H9 (cell line): ENCODE measurements around the gene PMEPA1. TPM values are rescaled to one million over a fixed set of nuclear protein-coding genes. Genes with fewer than 3 reads are reported as not detected.

ENCODE experiments used
- DNase-seq: peaks from one replicate; pipeline ENCODE4 v3.0.0-alpha.2; 2017
- H2AFZ ChIP-seq: one replicate; pipeline ENCODE4 v1.6.1; 2013; ENCODE audit warnings: mild to moderate bottlenecking, low read length, control low read depth, moderate library complexity
- H2AK5ac ChIP-seq: 2 replicates; pipeline ENCODE4 v1.6.1; 2013; ENCODE audit warnings: low read length, control low read depth, mixed read lengths; ENCODE audit not compliant: insufficient read length
- H2BK120ac ChIP-seq: one replicate; pipeline ENCODE4 v1.6.1; 2013; ENCODE audit warnings: low read depth, mild to moderate bottlenecking, low read length, control low read depth, inconsistent platforms; ENCODE audit not compliant: poor library complexity, severe bottlenecking
- H2BK12ac ChIP-seq: 2 replicates; pipeline ENCODE4 v1.6.1; 2013; ENCODE audit warnings: low read length, control low read depth, mixed read lengths, low read depth; ENCODE audit not compliant: insufficient read length
- H2BK15ac ChIP-seq: 2 replicates; pipeline ENCODE4 v1.6.1; 2013; ENCODE audit warnings: low read depth, low read length, control low read depth
- H2BK20ac ChIP-seq: one replicate; pipeline ENCODE4 v1.6.1; 2013; ENCODE audit warnings: low read depth, mild to moderate bottlenecking, low read length, control low read depth, inconsistent platforms; ENCODE audit not compliant: poor library complexity, severe bottlenecking
- H2BK5ac ChIP-seq: 2 replicates; pipeline ENCODE4 v1.6.1; 2013; ENCODE audit warnings: low read length, control low read depth, mixed read lengths; ENCODE audit not compliant: insufficient read length
- H3K14ac ChIP-seq: 2 replicates; pipeline ENCODE4 v1.6.1; 2013; ENCODE audit warnings: low read length, control low read depth; ENCODE audit not compliant: insufficient read depth
- H3K18ac ChIP-seq: 2 replicates; pipeline ENCODE4 v1.6.1; 2013; ENCODE audit warnings: low read depth, mild to moderate bottlenecking, mixed read lengths, low read length, control low read depth; ENCODE audit not compliant: insufficient read length
- H3K23ac ChIP-seq: 2 replicates; pipeline ENCODE4 v1.6.1; 2013; ENCODE audit warnings: low read length, control low read depth, mixed read lengths, low read depth; ENCODE audit not compliant: insufficient read length
- H3K23me2 ChIP-seq: 2 replicates; pipeline ENCODE4 v1.6.1; 2013; ENCODE audit warnings: low read depth, mild to moderate bottlenecking, mixed read lengths, low read length, control low read depth; ENCODE audit not compliant: insufficient read length, poor library complexity, severe bottlenecking
- H3K27ac ChIP-seq: 2 replicates; pipeline ENCODE4 v1.5.1; 2013; ENCODE audit warnings: low read length, control low read depth, mixed read lengths, low read depth; ENCODE audit not compliant: insufficient read length
- H3K27me3 ChIP-seq: 2 replicates; pipeline ENCODE4 v1.6.1; 2013; ENCODE audit warnings: low read length, control low read depth, inconsistent platforms; ENCODE audit not compliant: insufficient read depth
- H3K4ac ChIP-seq: 2 replicates; pipeline ENCODE4 v1.6.1; 2013; ENCODE audit warnings: low read depth, mild to moderate bottlenecking, control low read depth, inconsistent platforms, low read length, moderate library complexity
- H3K4me1 ChIP-seq: 2 replicates; pipeline ENCODE4 v1.6.1; 2013; ENCODE audit warnings: low read length, control low read depth, inconsistent platforms; ENCODE audit not compliant: insufficient read depth
- H3K4me2 ChIP-seq: 2 replicates; pipeline ENCODE4 v1.6.1; 2013; ENCODE audit warnings: low read length, control low read depth, mixed read lengths; ENCODE audit not compliant: insufficient read length, insufficient read depth
- H3K56ac ChIP-seq: 2 replicates; pipeline ENCODE4 v1.6.1; 2013; ENCODE audit warnings: low read depth, mild to moderate bottlenecking, mixed read lengths, low read length, control low read depth; ENCODE audit not compliant: insufficient read length
- H3K79me1 ChIP-seq: 2 replicates; pipeline ENCODE4 v1.6.1; 2013; ENCODE audit warnings: low read depth, mild to moderate bottlenecking, moderate library complexity, low read length, control low read depth, inconsistent platforms; ENCODE audit not compliant: insufficient read depth, poor library complexity, severe bottlenecking
- H3K79me2 ChIP-seq: 2 replicates; pipeline ENCODE4 v1.6.1; 2013; ENCODE audit warnings: low read length, control low read depth, inconsistent platforms; ENCODE audit not compliant: insufficient read depth
- H3K9ac ChIP-seq: 2 replicates; pipeline ENCODE4 v1.6.1; 2013; ENCODE audit warnings: low read length, control low read depth, mixed read lengths; ENCODE audit not compliant: insufficient read length; ENCODE audit errors: extremely low read depth
- H3K9me3 ChIP-seq: one replicate; pipeline ENCODE4 v1.6.1; 2013; ENCODE audit warnings: low read depth, low read length, inconsistent platforms; ENCODE audit not compliant: control insufficient read depth
- H3T11ph ChIP-seq: one replicate; pipeline ENCODE4 v1.6.1; 2013; ENCODE audit warnings: mild to moderate bottlenecking, low read length, control low read depth, inconsistent platforms
- H4K20me1 ChIP-seq: one replicate; pipeline ENCODE4 v1.6.1; 2013; ENCODE audit not compliant: control insufficient read depth, insufficient read length, insufficient read depth
- H4K5ac ChIP-seq: 2 replicates; pipeline ENCODE4 v1.6.1; 2013; ENCODE audit warnings: low read depth, mild to moderate bottlenecking, mixed read lengths, low read length, control low read depth; ENCODE audit not compliant: insufficient read length
- H4K8ac ChIP-seq: replicated peaks from 2 replicates; pipeline ENCODE4 v1.6.1; 2013; ENCODE audit warnings: low read length, control low read depth, mixed read lengths, low read depth; ENCODE audit not compliant: insufficient read length
- H4K91ac ChIP-seq: 2 replicates; pipeline ENCODE4 v1.6.1; 2013; ENCODE audit warnings: low read depth, mild to moderate bottlenecking, moderate library complexity, mixed read lengths, low read length, control low read depth; ENCODE audit not compliant: insufficient read length
- H3K27ac Mint-ChIP-seq, 3 experiments: 2 replicates in 2 of 3; 3 replicates in 1 of 3; pipeline ENCODE4 v1.8.0; 2020 to 2021; ENCODE audit warnings: mixed read lengths in 3 of 3, mild to moderate bottlenecking in 1 of 3, moderate library complexity in 1 of 3
- H3K27me3 Mint-ChIP-seq: 2 replicates; pipeline ENCODE4 v1.8.0; 2021; ENCODE audit warnings: low read depth, mild to moderate bottlenecking, moderate library complexity, mixed read lengths
- H3K36me3 Mint-ChIP-seq, 3 experiments: 2 replicates in 2 of 3; 3 replicates in 1 of 3; pipeline ENCODE4 v1.8.0; 2020 to 2021; ENCODE audit warnings: low read depth in 3 of 3, mixed read lengths in 3 of 3; ENCODE audit not compliant: insufficient read depth in 1 of 3
- H3K4me1 Mint-ChIP-seq, 2 experiments: 2 replicates each; pipeline ENCODE4 v1.8.0; 2020; ENCODE audit warnings: mixed read lengths in 2 of 2
- H3K4me3 Mint-ChIP-seq, 2 experiments: 2 replicates in 1 of 2; 3 replicates in 1 of 2; pipeline ENCODE4 v1.8.0; 2020 to 2021; ENCODE audit warnings: mild to moderate bottlenecking in 2 of 2, mixed read lengths in 2 of 2, moderate library complexity in 1 of 2
- H3K9me3 Mint-ChIP-seq, 2 experiments: 2 replicates in 1 of 2; 3 replicates in 1 of 2; pipeline ENCODE4 v1.8.0; 2020; ENCODE audit warnings: mild to moderate bottlenecking in 2 of 2, mixed read lengths in 2 of 2, moderate library complexity in 1 of 2
- CTCF ChIP-seq: fragments of 200-600 bp; sonication (generic); conservative IDR thresholded peaks from 3 replicates; pipeline ENCODE4 v1.8.0; 2021; ENCODE audit warnings: antibody characterized with exemption, mild to moderate bottlenecking
- WGBS: extraction: QIAGEN DNeasy Blood & Tissue Kit; methylation state at CpG from one replicate; pipeline ENCODE4 v1.1.7; 2013; ENCODE audit warnings: missing lambda C conversion rate, low lambda C conversion rate, mixed read lengths; ENCODE audit not compliant: insufficient read length; ENCODE audit errors: extremely low coverage; 5-methylcytosine and 5-hydroxymethylcytosine counted together
- total RNA-seq: library from RNA; stranded (reverse); gene quantifications from 2 replicates; pipeline ENCODE4 v1.2.1, GENCODE V29; 2021

PMEPA1 gene
- total RNA-seq, 1 experiment from 2014 or later: 34.6 TPM

GRCh38 chr20:57622201-57622570 is 87.6 kb downstream of the PMEPA1 start:
- Histone ChIP-seq H3K27me3 (no peaks in the 10 kb centered on the region), H3K23me2 (no peaks in the 10 kb centered on the region), H4K91ac (no peak overlapping the region), H4K5ac (no peak overlapping the region), H2BK120ac (no peak overlapping the region), H3K79me1 (no peaks in the 10 kb centered on the region), H2BK12ac (no peak overlapping the region), H3K27ac (no peak overlapping the region), H3K9me3 (no peaks in the 10 kb centered on the region), H3K4me2 (no peak overlapping the region), H4K8ac (no peak overlapping the region), H3K23ac (no peak overlapping the region), H2BK20ac (no peak overlapping the region), H3K56ac (no peak overlapping the region), H3K14ac (no peak overlapping the region), H3K4ac (no peak overlapping the region), H3K79me2 (no peaks in the 10 kb centered on the region), H4K20me1 (peaks cover 3% of the 10 kb centered on the region), H2AFZ (no peak overlapping the region), H2BK15ac (no peak overlapping the region), H2AK5ac (no peak overlapping the region), H3K18ac (no peak overlapping the region), H3K4me1 (no peaks in the 10 kb centered on the region), H3K9ac (no peak overlapping the region), H3T11ph (no peak overlapping the region), H2BK5ac (no peak overlapping the region)
- no peak for DNase-seq
- H3K27me3 Mint-ChIP-seq: peaks cover 11% of the 10 kb centered on the region
- H3K9me3 Mint-ChIP-seq: peaks cover 5 to 9% of the 10 kb centered on the region in 2 experiments; a peak in 3 of 5 replicates
- peaks cover 0 to 3% (median 0%) of the 10 kb centered on the region in 3 experiments; a peak in 2 of 7 replicates for H3K36me3 Mint-ChIP-seq
- WGBS: no CpG with 5 or more reads among the region's 7 CpGs
- H3K27ac Mint-ChIP-seq: no peak overlapping the region
- no peak overlapping the region for H3K4me3 Mint-ChIP-seq
- H3K4me1 Mint-ChIP-seq: peaks cover 6 to 10% of the 10 kb centered on the region in 2 experiments
- no peak for TF ChIP-seq CTCF
